Effector memory CD4-positive, alpha-beta T cell (primary cell): Measurements from ENCODE around the gene CHFR.
"Not testable (repeated sequence)": the region's sequence is repeated elsewhere in the genome, so short reads cannot be mapped to it uniquely, and the experiment has no call there.

Experiments used
- DNase-seq, 3 donors: peaks; one replicate each; pipeline ENCODE4 v3.0.0-alpha.2; 2020
- H3K27ac ChIP-seq: 2 replicates; pipeline ENCODE4 v1.7.0; 2013; ENCODE audit warnings: mild to moderate bottlenecking, low read length, moderate library complexity; ENCODE audit not compliant: insufficient read depth, poor library complexity, severe bottlenecking
- H3K27me3 ChIP-seq: replicated peaks from 2 replicates; pipeline ENCODE4 v1.7.0; 2013; ENCODE audit warnings: mild to moderate bottlenecking, low read length; ENCODE audit not compliant: insufficient read depth, control insufficient read depth, poor library complexity, severe bottlenecking
- H3K36me3 ChIP-seq: 2 replicates; pipeline ENCODE4 v1.7.0; 2013; ENCODE audit warnings: mild to moderate bottlenecking, low read length, moderate library complexity; ENCODE audit not compliant: control insufficient read depth, insufficient read depth
- H3K4me1 ChIP-seq: 2 replicates; pipeline ENCODE4 v1.7.0; 2013; ENCODE audit warnings: low read length, mild to moderate bottlenecking; ENCODE audit not compliant: control insufficient read depth, insufficient read depth, poor library complexity, severe bottlenecking
- H3K4me3 ChIP-seq: 2 replicates; pipeline ENCODE4 v1.7.0; 2013; ENCODE audit warnings: low read length, low read depth, mild to moderate bottlenecking; ENCODE audit not compliant: insufficient read depth, poor library complexity, severe bottlenecking
- H3K9me3 ChIP-seq: 2 replicates; pipeline ENCODE4 v1.7.0; 2013; ENCODE audit warnings: mild to moderate bottlenecking, low read length, moderate library complexity; ENCODE audit not compliant: control insufficient read depth

Gene CHFR

DNA sequence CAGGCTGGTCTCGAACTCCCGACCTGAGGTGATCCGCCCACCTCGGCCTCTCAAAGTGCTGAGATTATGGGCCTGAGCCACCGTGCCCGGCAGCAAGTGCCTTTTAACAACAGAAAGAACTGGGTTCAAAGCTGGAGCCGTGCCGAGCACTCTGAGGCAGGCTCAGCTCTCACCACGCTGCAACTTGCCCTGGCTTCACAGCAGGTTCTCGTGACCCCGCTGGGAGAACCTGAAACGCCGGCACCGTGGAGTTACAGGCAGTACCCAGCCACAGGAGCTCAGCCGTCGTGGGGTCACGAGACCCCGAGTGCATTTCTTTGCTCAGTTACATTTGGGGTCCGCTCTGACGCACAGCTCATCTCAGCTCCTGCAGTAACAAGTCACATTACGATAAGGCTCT, 73.2 kb downstream of the CHFR start:
- no peaks in the 10 kb centered on the region for H3K27me3 ChIP-seq
- peaks cover 4% of the 10 kb centered on the region for H3K4me1 ChIP-seq
- peaks cover 50% of the 10 kb centered on the region for H3K36me3 ChIP-seq
- H3K4me3 ChIP-seq = no peak overlapping the region
- H3K27ac ChIP-seq = no peak overlapping the region
- no peak for DNase-seq
- no peaks in the 10 kb centered on the region for H3K9me3 ChIP-seq

DNA sequence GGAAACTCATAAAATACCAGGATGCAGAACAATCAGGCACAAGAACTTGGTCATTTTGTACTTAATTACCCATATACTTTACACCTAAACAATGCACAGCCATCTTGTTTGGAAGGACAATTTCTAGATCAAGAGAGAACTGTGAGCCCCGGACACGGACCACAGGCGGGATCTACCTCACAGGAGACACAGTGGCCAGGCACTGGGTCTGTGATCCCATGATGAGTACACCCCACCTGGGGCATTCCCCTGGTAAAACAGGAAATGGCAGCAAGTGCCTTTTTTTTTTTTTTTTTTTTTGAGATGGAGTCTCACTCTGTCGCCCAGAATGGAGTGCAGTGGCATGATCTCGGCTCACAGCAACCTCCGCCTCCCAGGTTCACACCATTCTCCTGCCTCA, 74.0 kb downstream of the CHFR start:
- DNase-seq = no peak
- Histone ChIP-seq H3K4me1 (peaks cover 4% of the 10 kb centered on the region), H3K36me3 (peaks cover 44% of the 10 kb centered on the region), H3K9me3 (no peaks in the 10 kb centered on the region), H3K27ac (no peak overlapping the region), H3K27me3 (no peaks in the 10 kb centered on the region), H3K4me3 (no peak overlapping the region)

DNA sequence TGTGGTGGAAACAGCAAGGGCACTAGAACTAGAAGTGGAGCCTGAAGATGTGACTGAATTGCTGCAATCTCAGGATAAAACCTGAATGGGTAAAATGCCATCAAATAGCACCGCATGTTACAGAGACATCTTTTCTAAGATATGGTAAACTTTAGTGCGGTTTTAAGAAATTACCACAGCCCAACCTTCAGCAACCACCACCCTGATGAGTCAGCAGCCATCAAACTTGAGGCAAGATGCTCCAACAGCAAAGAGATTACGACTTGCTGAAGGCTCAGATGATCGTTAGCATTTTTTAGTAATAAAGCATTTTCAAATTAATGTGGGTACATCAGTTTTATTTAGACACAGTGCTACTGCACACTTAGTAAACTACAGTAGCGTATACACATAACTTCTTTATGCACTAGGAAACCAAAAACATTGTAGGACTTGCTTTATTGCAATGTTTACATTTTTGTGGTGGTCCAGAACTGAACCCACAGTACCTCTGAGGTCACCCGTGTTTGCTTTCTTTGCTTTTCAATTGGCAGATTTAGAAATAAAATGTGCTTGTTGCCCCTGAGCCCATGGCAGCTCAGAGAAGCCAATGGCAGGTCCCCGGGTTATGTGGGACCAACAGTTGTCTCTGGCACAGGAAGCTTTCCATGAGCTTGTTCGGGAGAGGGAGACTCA, 74.6 kb downstream of the CHFR start:
- Histone ChIP-seq H3K9me3 (no peaks in the 10 kb centered on the region), H3K36me3 (peaks cover 47% of the 10 kb centered on the region), H3K27ac (no peak overlapping the region), H3K27me3 (no peaks in the 10 kb centered on the region), H3K4me1 (peaks cover 4% of the 10 kb centered on the region), H3K4me3 (no peak overlapping the region)
- DNase-seq = no peak

DNA sequence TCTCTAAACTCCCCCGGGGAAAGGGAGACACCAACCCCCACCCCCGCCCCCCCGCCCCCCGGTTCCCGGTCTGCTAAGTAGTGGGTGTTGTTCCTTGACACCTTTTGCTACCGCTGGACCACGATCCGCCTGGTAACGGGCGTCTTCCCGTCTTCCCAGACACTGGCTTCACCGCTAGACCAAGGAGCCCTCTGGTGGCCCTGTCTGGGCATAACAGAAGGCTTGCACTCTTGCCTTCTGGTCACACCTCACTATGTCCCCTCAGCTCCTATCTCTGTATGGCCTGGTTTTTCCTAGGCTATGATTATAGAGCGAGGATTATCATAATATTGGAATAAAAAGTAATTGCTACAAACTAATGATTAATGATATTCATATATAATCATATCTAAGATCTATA, 78.0 kb downstream of the CHFR start:
- not testable (repeated sequence) for H3K4me3 ChIP-seq, H3K27ac ChIP-seq, DNase-seq, H3K27me3 ChIP-seq, H3K4me1 ChIP-seq, H3K9me3 ChIP-seq
- peaks cover 44% of the 10 kb centered on the region for H3K36me3 ChIP-seq

DNA sequence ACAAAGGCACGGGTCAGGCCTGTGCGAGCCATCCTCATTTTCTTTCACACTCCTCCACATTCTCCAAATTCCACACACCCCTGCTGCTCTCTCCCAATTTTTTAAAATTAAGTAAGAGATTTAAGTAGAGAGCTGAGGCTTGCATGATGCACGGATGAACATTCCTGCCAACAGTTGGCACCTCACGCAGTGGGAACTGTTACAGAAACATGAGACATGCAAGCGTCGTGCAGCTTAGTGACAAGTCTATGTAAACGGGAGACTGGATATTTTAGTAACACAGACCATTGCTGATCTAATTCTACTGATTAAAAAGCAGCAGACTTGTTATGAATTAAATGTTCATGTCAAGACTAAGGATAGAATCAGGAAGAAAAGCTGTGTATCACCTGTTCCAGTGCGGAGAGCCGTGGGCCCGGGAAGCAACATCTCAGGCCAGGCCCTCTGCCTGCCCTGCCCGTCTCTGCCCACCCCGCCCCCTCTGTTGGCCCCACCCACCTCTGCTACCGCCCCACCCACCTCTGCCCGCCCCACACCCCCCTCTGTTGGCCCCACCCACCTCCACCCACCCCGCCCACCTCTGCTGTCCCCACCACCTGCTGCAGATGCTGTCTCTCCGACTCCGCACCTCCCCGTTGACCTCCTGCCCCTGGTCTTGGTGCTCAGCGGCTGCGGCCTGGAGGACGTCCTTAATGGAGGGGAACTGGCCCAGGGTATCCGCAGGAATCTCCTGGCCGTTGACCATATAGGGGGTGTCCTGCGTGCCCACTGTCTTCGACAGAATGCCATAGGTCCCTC, 79.9 kb downstream of the CHFR start:
- H3K9me3 ChIP-seq = no peaks in the 10 kb centered on the region
- no peaks in the 10 kb centered on the region for H3K4me1 ChIP-seq
- H3K4me3 ChIP-seq = no peak overlapping the region
- no peak overlapping the region for H3K27ac ChIP-seq
- H3K36me3 ChIP-seq = peaks cover 48% of the 10 kb centered on the region
- no peaks in the 10 kb centered on the region for H3K27me3 ChIP-seq
- no peak for DNase-seq

DNA sequence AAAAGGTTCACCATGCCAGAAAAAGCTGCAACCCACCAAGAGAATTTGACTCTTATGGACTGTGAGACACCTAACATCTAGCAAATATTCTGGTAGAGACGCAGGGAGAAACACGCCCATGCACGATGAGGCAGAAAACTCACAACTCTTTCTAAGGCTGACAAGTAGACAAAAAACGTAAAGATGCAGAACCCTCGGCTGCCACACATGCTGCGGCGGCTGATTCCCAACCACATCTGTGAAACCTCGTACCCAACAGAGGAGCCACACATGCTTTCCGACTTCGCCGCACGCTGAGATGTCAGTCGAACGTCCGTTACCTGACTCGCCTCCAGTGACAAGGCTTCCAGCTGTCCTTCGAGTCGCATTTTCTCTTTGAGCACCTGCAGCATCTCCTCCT, 80.5 kb downstream of the CHFR start:
- Histone ChIP-seq H3K27ac (no peak overlapping the region), H3K4me3 (no peak overlapping the region), H3K4me1 (no peaks in the 10 kb centered on the region), H3K9me3 (no peaks in the 10 kb centered on the region), H3K36me3 (peaks cover 49% of the 10 kb centered on the region), H3K27me3 (no peaks in the 10 kb centered on the region)
- no peak for DNase-seq

DNA sequence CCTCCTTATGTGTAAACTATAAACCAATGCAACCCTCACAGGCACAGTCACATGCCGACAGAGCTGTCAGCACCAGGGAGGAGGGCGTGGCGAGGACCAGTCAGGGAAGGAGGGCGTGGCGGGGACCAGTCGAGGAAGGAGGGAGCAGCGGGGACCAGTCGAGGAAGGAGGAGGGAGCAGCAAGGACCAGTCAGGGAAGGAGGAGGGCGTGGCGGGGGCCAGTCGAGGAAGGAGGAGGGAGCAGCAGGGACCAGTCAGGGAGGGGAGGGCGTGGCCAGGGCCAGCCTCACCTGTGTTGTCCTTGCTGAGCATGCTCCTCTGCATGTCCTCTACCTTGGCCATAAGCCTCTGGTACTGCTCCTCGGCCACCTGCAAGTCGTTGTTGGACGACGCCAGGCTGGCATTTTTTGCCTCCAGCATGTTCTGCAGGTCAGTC, 83.0 kb downstream of the CHFR start:
- peaks cover 67% of the 10 kb centered on the region for H3K36me3 ChIP-seq
- no peaks in the 10 kb centered on the region for H3K27me3 ChIP-seq
- H3K4me3 ChIP-seq = no peak overlapping the region
- DNase-seq = no peak
- no peak overlapping the region for H3K27ac ChIP-seq
- H3K9me3 ChIP-seq = no peaks in the 10 kb centered on the region
- H3K4me1 ChIP-seq = no peaks in the 10 kb centered on the region

DNA sequence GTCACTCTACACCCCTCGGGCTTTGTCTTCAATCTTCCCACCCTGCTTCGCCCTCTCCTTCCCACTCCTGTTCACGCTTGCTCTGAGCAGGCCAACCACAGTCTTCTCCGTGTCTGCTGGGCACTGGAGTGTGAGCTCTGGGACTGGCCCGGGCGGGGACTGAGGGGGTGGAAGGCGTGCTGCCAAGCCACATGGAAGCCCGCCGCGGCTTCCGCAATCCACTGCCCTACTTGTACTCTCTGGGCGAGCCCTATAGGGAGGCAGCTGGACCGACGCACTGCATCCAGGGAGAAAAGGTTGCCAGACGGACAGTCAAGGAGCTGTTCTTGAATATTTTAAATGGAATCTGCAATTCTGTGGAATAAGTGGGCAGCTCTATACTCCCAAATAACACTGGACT, 83.5 kb downstream of the CHFR start:
- Histone ChIP-seq H3K27ac (no peak overlapping the region), H3K4me1 (no peaks in the 10 kb centered on the region), H3K4me3 (no peak overlapping the region), H3K36me3 (peaks cover 73% of the 10 kb centered on the region), H3K27me3 (no peaks in the 10 kb centered on the region), H3K9me3 (no peaks in the 10 kb centered on the region)
- DNase-seq = no peak

DNA sequence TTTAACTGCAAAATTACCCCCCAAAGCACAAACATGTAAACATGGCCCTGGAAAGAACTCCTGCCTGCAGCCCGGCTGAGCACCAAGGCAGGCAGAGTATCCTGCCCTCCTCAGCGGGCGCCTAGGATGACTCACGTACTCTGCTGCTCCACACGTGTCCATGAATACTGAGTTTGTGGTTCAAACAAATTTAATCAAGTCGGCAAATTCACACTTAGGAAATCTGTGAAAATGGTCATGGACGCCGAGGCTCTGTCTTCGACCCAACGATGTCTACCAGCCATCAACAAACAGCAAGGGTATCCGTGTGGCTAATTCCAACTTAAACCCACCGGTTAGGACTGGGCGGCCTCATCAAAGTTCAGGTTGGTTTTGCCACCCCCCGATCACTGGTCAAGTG, 84.3 kb downstream of the CHFR start:
- Histone ChIP-seq H3K4me1 (no peaks in the 10 kb centered on the region), H3K27ac (no peak overlapping the region), H3K4me3 (no peak overlapping the region), H3K27me3 (no peaks in the 10 kb centered on the region), H3K36me3 (peaks cover 73% of the 10 kb centered on the region), H3K9me3 (no peaks in the 10 kb centered on the region)
- DNase-seq = no peak

DNA sequence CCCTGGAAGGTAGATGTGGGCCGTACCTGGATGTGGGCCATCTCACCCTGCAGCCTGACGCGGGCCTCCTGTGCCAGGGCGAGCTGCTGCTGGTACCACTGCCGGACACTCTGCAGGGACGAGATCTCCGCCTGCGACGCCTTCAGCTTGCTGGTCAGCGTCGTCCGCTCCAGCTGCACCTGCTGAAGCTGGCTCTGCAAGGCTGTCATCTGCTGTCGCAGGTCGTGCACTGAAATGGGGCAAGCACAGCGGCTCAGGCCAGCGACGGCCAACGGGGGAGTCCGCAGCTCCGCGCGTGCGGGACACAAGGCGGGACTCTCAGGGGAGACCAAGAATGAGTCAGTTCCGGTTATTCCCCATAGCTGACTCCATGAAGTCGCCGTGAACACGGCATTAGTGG, 85.7 kb downstream of the CHFR start:
- no peaks in the 10 kb centered on the region for H3K4me1 ChIP-seq
- no peak overlapping the region for H3K4me3 ChIP-seq
- no peaks in the 10 kb centered on the region for H3K27me3 ChIP-seq
- DNase-seq = no peak
- H3K36me3 ChIP-seq = peaks cover 75% of the 10 kb centered on the region
- H3K9me3 ChIP-seq = no peaks in the 10 kb centered on the region
- no peak overlapping the region for H3K27ac ChIP-seq
